Measurements from ENCODE around the gene SIK1. TPM values are rescaled to one million over a fixed set of nuclear protein-coding genes. Genes with fewer than 3 reads are reported as not detected.
"Not testable (repeated sequence)": the region's sequence is repeated elsewhere in the genome, so short reads cannot be mapped to it uniquely, and the experiment has no call there.

Gene SIK1
- total RNA-seq (100 to 1,000 TPM; 314 to 317 TPM), total RNA-seq (0 to 80.4 (median 0.35) reads per million in 172 experiments)
- polyA plus RNA-seq (2013, experiment 1 of 2): 1.6 TPM
- 27.9 TPM for polyA plus RNA-seq (2013, experiment 2 of 2)

- H3K27ac Mint-ChIP-seq; H3K4me3 Mint-ChIP-seq; intact Hi-C loops (cut with DNase I, micrococcal nuclease); H3K36me3 Mint-ChIP-seq (ENCODE audit: low read depth); H3K4me1 Mint-ChIP-seq (ENCODE audit: low read depth); H3K9me3 Mint-ChIP-seq; H3K9me3 ChIP-seq (ENCODE audit: control insufficient read depth in 1 of 2, insufficient read depth in 1 of 2, low read length in 2 of 2); H3K27me3 ChIP-seq (ENCODE audit: control insufficient read depth in 1 of 2, insufficient read depth in 2 of 2, low read length in 2 of 2); DNase-seq; H3K4me1 ChIP-seq (ENCODE audit: insufficient read depth, low read length); H3K4me3 ChIP-seq (ENCODE audit: low read length); CTCF ChIA-PET; POLR2A ChIA-PET; H3K27me3 Mint-ChIP-seq; H3K27ac ChIP-seq (ENCODE audit: low read depth in 1 of 2, low read length in 2 of 2); H3K36me3 ChIP-seq (ENCODE audit: insufficient read depth, low read length): not testable (repeated sequence)
- ATAC-seq (ENCODE audit: poor library complexity): peak; percentile 65
Observed at GRCh38 chr21:43426404-43427241, at the start of gene SIK1. SIK1 (minus strand) TSS chr21:43427131; CDS start chr21:43426178, 953 bp downstream.

- H3K4me1 Mint-ChIP-seq (ENCODE audit: low read depth); H3K27me3 Mint-ChIP-seq; H3K27ac Mint-ChIP-seq; DNase-seq; POLR2A ChIA-PET; H3K4me3 Mint-ChIP-seq; H3K27me3 ChIP-seq (ENCODE audit: control insufficient read depth in 1 of 2, insufficient read depth in 2 of 2, low read length in 2 of 2); H3K9me3 Mint-ChIP-seq; H3K36me3 Mint-ChIP-seq (ENCODE audit: low read depth); ATAC-seq (ENCODE audit: poor library complexity); H3K27ac ChIP-seq (ENCODE audit: low read depth in 1 of 2, low read length in 2 of 2); CTCF ChIA-PET; H3K36me3 ChIP-seq (ENCODE audit: insufficient read depth, low read length); H3K4me1 ChIP-seq (ENCODE audit: insufficient read depth, low read length); H3K9me3 ChIP-seq (ENCODE audit: control insufficient read depth in 1 of 2, insufficient read depth in 1 of 2, low read length in 2 of 2); H3K4me3 ChIP-seq (ENCODE audit: low read length); intact Hi-C loops (cut with DNase I, micrococcal nuclease): not testable (repeated sequence)
Observed at GRCh38 chr21:43471597-43472242, 44.8 kb upstream of the SIK1 start.

- H3K27me3 Mint-ChIP-seq; H3K4me3 ChIP-seq (ENCODE audit: low read length); CTCF ChIA-PET; H3K27ac Mint-ChIP-seq; ATAC-seq (ENCODE audit: poor library complexity); H3K36me3 Mint-ChIP-seq (ENCODE audit: low read depth); DNase-seq; H3K27ac ChIP-seq (ENCODE audit: low read depth in 1 of 2, low read length in 2 of 2); intact Hi-C loops (cut with DNase I, micrococcal nuclease); H3K9me3 ChIP-seq (ENCODE audit: control insufficient read depth in 1 of 2, insufficient read depth in 1 of 2, low read length in 2 of 2); H3K27me3 ChIP-seq (ENCODE audit: control insufficient read depth in 1 of 2, insufficient read depth in 2 of 2, low read length in 2 of 2); H3K4me3 Mint-ChIP-seq; POLR2A ChIA-PET; H3K4me1 Mint-ChIP-seq (ENCODE audit: low read depth); H3K36me3 ChIP-seq (ENCODE audit: insufficient read depth, low read length); H3K9me3 Mint-ChIP-seq; H3K4me1 ChIP-seq (ENCODE audit: insufficient read depth, low read length): not testable (repeated sequence)
Observed at GRCh38 chr21:43469719-43470458, 43.0 kb upstream of the SIK1 start.

GRCh38 chr21:43467785-43468184 is 40.9 kb upstream of the SIK1 start:
- Mint-ChIP-seq H3K36me3 (ENCODE audit: low read depth) (no peaks in the 10 kb centered on the region), H3K27ac (no peak overlapping the region), H3K27me3 (no peaks in the 10 kb centered on the region), H3K4me3 (no peak overlapping the region), H3K9me3 (no peaks in the 10 kb centered on the region), H3K4me1 (ENCODE audit: low read depth) (no peaks in the 10 kb centered on the region)
- intact Hi-C loops (cut with DNase I, micrococcal nuclease): no loop called here
- no peaks in the 10 kb centered on the region for H3K27me3 ChIP-seq (ENCODE audit: control insufficient read depth in 1 of 2, insufficient read depth in 2 of 2, low read length in 2 of 2)
- H3K4me1 ChIP-seq (ENCODE audit: insufficient read depth, low read length): no peaks in the 10 kb centered on the region
- TF ChIP-seq, protein P1, sequence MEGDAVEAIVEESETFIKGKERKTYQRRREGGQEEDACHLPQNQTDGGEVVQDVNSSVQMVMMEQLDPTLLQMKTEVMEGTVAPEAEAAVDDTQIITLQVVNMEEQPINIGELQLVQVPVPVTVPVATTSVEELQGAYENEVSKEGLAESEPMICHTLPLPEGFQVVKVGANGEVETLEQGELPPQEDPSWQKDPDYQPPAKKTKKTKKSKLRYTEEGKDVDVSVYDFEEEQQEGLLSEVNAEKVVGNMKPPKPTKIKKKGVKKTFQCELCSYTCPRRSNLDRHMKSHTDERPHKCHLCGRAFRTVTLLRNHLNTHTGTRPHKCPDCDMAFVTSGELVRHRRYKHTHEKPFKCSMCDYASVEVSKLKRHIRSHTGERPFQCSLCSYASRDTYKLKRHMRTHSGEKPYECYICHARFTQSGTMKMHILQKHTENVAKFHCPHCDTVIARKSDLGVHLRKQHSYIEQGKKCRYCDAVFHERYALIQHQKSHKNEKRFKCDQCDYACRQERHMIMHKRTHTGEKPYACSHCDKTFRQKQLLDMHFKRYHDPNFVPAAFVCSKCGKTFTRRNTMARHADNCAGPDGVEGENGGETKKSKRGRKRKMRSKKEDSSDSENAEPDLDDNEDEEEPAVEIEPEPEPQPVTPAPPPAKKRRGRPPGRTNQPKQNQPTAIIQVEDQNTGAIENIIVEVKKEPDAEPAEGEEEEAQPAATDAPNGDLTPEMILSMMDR (IDR thresholded peaks at IDR 0.05): no peak
- H3K27ac ChIP-seq (ENCODE audit: low read depth in 1 of 2, low read length in 2 of 2): no peak overlapping the region
- H3K36me3 ChIP-seq (ENCODE audit: insufficient read depth, low read length): no peaks in the 10 kb centered on the region
- DNase-seq (no peak), ATAC-seq (ENCODE audit: poor library complexity) (no peak)
- CTCF ChIA-PET: no interaction called here
- no peaks in the 10 kb centered on the region for H3K9me3 ChIP-seq (ENCODE audit: control insufficient read depth in 1 of 2, insufficient read depth in 1 of 2, low read length in 2 of 2)
- POLR2A ChIA-PET: no interaction called here
- no peak overlapping the region for H3K4me3 ChIP-seq (ENCODE audit: low read length)

- CTCF ChIA-PET; H3K9me3 Mint-ChIP-seq; H3K9me3 ChIP-seq (ENCODE audit: control insufficient read depth in 1 of 2, insufficient read depth in 1 of 2, low read length in 2 of 2); H3K27ac ChIP-seq (ENCODE audit: low read depth in 1 of 2, low read length in 2 of 2); H3K36me3 Mint-ChIP-seq (ENCODE audit: low read depth); DNase-seq; ATAC-seq (ENCODE audit: poor library complexity); H3K4me3 ChIP-seq (ENCODE audit: low read length); H3K27ac Mint-ChIP-seq; intact Hi-C loops (cut with DNase I, micrococcal nuclease); H3K27me3 Mint-ChIP-seq; H3K36me3 ChIP-seq (ENCODE audit: insufficient read depth, low read length); H3K4me3 Mint-ChIP-seq; POLR2A ChIA-PET; H3K4me1 Mint-ChIP-seq (ENCODE audit: low read depth); H3K27me3 ChIP-seq (ENCODE audit: control insufficient read depth in 1 of 2, insufficient read depth in 2 of 2, low read length in 2 of 2); H3K4me1 ChIP-seq (ENCODE audit: insufficient read depth, low read length): not testable (repeated sequence)
Observed at GRCh38 chr21:43465159-43465558, 38.2 kb upstream of the SIK1 start.

DNA sequence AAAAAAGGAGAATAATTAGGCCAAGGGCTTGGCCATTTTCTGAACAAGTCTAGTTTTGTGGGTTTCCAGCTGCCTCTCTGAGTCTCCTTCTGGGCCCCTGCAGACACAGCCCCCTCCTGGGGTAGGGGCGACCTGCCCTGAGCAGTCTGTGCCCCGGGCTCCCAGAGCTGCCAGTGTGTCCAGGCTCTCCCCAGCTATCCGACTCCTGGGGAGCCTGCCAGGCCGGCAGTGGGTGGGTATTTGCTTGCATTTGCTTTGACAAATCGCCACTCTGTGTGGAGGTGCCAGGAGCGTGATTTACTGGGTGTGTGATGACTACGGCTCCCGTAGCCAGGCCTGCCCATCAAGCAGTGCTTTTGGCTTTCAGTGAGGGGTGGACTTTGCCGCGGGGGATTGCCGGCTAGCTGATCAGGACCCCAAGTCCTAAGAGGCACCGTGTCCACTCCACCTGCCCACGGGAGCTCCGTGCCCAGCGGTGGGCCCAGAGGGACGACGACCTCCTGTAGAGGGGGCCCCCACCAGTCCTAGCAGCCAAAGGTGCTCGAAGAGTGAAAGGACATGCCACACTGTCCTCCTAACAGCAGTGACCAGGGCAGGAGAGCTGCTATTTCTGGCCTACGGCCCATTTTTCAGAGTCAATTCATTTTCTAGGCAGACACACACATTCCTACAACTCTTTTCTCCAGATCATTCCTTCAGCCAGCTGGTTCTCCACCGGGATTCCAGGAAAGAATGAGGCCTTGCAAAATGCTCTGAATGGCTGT is 36.7 kb upstream of the SIK1 start:
- H3K27me3 Mint-ChIP-seq; ATAC-seq (ENCODE audit: poor library complexity); H3K27ac ChIP-seq (ENCODE audit: low read depth in 1 of 2, low read length in 2 of 2); POLR2A ChIA-PET; H3K4me1 ChIP-seq (ENCODE audit: insufficient read depth, low read length); H3K4me3 Mint-ChIP-seq; H3K36me3 ChIP-seq (ENCODE audit: insufficient read depth, low read length); H3K4me3 ChIP-seq (ENCODE audit: low read length); CTCF ChIA-PET; H3K27me3 ChIP-seq (ENCODE audit: control insufficient read depth in 1 of 2, insufficient read depth in 2 of 2, low read length in 2 of 2); H3K9me3 ChIP-seq (ENCODE audit: control insufficient read depth in 1 of 2, insufficient read depth in 1 of 2, low read length in 2 of 2); H3K9me3 Mint-ChIP-seq; intact Hi-C loops (cut with DNase I, micrococcal nuclease); H3K36me3 Mint-ChIP-seq (ENCODE audit: low read depth); DNase-seq; H3K4me1 Mint-ChIP-seq (ENCODE audit: low read depth); H3K27ac Mint-ChIP-seq: not testable (repeated sequence)
